ENCODE measurements around the gene BCL2L15. TPM values are rescaled to one million over a fixed set of nuclear protein-coding genes. Genes with fewer than 3 reads are reported as not detected.

The BCL2L15 gene
- total RNA-seq, 1 donor from 2014 or later, result not detected

GRCh38 chr1:113913312-113913668 is 25.9 kb upstream of the BCL2L15 start:
- ATAC-seq (ENCODE audit: poor library complexity), result peak; percentile 61
- intact Hi-C loops (cut with DNase I), result no loop called here
- no peak for DNase-seq

DNA sequence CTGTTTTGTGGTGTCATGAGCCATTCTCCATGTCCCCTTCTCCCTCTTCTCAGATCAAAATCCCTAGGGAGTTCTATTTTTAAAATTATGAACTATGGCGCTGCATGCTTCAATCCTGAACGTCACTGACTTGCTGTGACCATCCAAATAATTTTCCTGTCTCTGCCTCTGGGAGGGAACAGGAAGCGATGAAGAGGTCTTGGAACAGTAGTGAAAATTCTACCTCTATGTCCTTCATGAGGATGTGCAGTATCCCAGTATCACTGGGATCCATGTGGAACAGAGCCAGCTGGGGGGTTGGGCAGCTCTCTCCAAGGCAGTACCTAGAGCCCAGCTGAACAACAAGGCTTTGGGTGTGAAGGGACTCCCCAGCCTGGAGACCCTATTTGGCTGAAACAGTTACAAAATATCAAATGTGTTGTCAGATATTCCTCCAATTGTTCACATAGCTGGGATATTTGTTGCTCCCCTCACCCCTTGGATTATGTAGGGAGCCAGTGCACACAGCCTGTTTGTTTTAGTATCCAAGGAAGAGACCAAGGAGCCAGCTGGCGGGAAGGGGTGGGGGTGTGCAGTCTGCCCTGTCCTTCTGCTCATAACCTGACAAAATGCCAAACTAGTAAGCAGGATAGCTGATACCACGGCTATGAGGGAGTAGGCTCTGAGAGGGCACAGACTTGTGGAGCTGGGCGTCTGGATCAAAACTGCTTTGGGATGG is 25.4 kb upstream of the BCL2L15 start:
- DNase-seq, result peak; percentile 58
- intact Hi-C loops (cut with DNase I), result no loop called here
- peak; percentile 93 for ATAC-seq (ENCODE audit: poor library complexity)

DNA sequence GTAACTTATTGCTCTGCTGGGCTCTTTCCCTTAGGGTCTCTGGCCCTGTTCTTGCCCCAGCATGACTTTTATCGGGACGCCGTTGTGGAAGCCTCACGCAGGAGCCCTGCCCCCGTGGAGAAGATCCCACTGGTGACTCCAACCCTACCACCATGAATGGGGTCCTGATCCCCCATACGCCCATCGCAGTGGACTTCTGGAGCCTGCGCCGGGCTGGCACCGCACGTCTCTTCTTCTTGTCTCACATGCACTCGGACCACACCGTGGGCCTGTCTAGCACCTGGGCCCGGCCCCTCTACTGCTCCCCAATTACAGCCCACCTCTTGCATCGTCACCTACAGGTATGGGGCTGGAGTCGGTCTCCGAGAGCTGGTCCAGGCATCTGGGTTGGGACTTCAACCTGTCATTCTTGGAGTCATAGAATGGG is 18.1 kb upstream of the BCL2L15 start:
- ATAC-seq (ENCODE audit: poor library complexity) (no peak), DNase-seq (no peak)
- intact Hi-C loops (cut with DNase I), result loop anchor here (10.0 kb wide), 1 partner anchor 71 kb away; no protein-coding TSS in a partner anchor

- peak; percentile 98 for ATAC-seq (ENCODE audit: poor library complexity)
- intact Hi-C loops (cut with DNase I), result loop anchor here (10.0 kb wide), 1 partner anchor 70 kb away; no protein-coding TSS in a partner anchor
- DNase-seq, result peak; percentile 100
Observed at GRCh38 chr1:113904674-113905434, 17.5 kb upstream of the BCL2L15 start, which contains the start of the genes AP4B1 and DCLRE1B. Gene AP4B1, minus strand, starts transcription at chr1:113904799. Its CDS starts 82 bp downstream, at chr1:113904717. Gene DCLRE1B, plus strand, starts transcription at chr1:113905326. Its CDS starts 261 bp downstream, at chr1:113905587.

DNA sequence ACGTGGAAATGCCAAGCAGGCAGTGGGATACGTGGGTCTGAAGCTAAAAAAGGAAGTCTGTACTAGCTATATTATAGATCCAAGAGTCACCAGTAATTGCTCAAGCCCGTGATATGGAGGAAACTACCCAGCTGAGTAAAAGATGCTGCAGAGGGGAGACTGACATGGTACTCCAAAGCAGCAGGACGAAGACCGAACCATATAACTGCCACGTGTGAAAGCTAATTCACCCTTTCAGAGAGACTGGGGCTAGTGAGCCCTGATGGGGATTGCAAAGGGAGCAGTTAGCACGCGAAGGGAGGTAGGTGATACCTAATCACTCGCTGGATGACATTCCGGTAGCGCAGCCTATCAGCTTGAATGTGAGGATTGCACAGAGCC is 16.9 kb upstream of the BCL2L15 start:
- ATAC-seq (ENCODE audit: poor library complexity) (peak; percentile 32), DNase-seq (no peak)
- intact Hi-C loops (cut with DNase I), result loop anchor here (10.0 kb wide), 1 partner anchor 69 kb away; no protein-coding TSS in a partner anchor

DNA sequence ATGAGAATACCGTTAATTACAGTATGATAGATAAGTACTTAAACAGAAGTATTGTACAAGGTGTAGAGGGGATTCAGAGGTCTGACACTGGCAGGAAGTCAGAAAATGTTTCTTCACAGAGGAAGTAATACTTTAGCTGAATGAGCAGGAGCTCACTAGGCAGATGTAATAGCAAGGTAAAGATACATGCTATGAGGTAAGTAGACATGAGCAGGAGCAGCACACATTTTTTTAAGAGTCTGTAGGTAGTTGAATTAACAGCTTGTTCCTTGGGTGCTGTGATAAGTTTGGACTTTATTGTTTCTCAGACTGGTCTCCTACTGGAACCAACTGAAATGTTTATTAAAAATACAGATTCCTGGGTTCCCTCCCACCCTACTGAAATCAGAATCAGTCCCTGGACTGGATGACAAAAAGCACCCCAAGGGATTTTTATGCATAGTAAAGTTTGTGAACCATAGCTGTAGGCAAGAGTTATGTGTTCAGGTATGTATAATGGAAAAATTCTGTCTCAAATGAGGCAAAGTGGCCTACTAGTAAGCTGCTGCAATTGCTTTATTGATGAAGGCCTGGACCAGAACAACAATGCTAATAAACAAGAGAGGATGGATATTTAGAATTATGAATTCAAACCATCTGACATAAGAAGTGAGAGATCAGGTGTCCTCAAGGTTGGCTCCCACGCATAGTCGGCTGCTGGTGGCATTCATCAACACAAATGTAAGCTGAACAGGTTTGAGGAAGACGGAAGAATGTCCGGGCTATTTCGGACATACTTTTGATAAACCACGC is 16.3 kb upstream of the BCL2L15 start:
- intact Hi-C loops (cut with DNase I), result loop anchor here (10.0 kb wide), 1 partner anchor 69 kb away; no protein-coding TSS in a partner anchor
- ATAC-seq (ENCODE audit: poor library complexity), result no peak
- DNase-seq, result no peak

DNA sequence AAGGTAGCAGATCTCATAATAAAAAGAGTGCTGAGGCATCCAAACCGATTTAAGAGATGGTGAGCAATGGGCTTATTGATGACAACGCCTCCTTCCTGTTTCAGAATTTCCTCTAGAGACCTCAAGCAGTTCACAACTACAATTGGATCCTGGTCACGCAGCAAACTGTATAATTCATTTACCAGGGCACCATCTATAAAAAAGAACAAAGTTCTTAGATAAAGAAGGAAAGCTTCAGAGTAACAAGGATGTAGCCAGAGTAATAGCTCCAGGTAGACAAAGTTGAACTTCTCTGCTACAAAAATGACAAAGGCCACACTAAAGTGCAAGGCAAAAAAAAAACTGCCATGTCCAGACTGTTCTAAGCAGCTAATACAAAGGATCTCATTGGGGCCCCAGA is 13.8 kb upstream of the BCL2L15 start:
- DNase-seq (no peak), ATAC-seq (ENCODE audit: poor library complexity) (no peak)
- intact Hi-C loops (cut with DNase I), result loop anchor here (10.0 kb wide), 1 partner anchor 66 kb away; no protein-coding TSS in a partner anchor

GRCh38 chr1:113899111-113899510 is 11.7 kb upstream of the BCL2L15 start:
- ATAC-seq (ENCODE audit: poor library complexity), result no peak
- intact Hi-C loops (cut with DNase I), result no loop called here

GRCh38 chr1:113898241-113898814 is 10.9 kb upstream of the BCL2L15 start:
- ATAC-seq (ENCODE audit: poor library complexity) (no peak), DNase-seq (no peak)
- intact Hi-C loops (cut with DNase I), result no loop called here

More at GRCh38 chr1:113899111-113899510, 11.7 kb upstream of the BCL2L15 start:
- DNase-seq, result no peak

DNA sequence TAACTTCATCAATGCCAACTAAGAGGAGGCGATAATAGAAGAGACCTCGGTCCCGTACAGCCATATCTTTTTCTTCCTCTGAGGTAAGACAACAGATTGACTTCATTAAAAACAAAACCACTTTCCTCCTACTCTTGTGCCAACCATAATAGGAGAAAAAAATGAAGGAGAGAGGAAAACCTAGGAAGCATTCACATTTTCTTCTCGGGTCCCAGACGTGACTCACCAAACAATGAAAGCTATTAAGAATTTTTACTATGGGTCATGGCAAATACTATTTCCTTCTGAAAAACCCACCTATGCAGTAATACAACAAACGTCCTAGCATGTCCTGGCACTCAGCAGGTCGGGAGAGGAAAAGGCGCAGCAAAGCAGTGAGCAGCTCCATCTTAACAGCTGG is 8.6 kb upstream of the BCL2L15 start:
- ATAC-seq (ENCODE audit: poor library complexity) (no peak), DNase-seq (no peak)
- intact Hi-C loops (cut with DNase I), result no loop called here

GRCh38 chr1:113895098-113895497 is 7.7 kb upstream of the BCL2L15 start:
- DNase-seq, result no peak
- ATAC-seq (ENCODE audit: poor library complexity), result no peak
- intact Hi-C loops (cut with DNase I), result no loop called here

GRCh38 chr1:113893267-113893666 is 5.9 kb upstream of the BCL2L15 start:
- ATAC-seq (ENCODE audit: poor library complexity) (no peak), DNase-seq (no peak)
- intact Hi-C loops (cut with DNase I), result no loop called here

- intact Hi-C loops (cut with DNase I), result no loop called here
- DNase-seq (no peak), ATAC-seq (ENCODE audit: poor library complexity) (no peak)
Observed at GRCh38 chr1:113891631-113892220, 4.3 kb upstream of the BCL2L15 start.

DNA sequence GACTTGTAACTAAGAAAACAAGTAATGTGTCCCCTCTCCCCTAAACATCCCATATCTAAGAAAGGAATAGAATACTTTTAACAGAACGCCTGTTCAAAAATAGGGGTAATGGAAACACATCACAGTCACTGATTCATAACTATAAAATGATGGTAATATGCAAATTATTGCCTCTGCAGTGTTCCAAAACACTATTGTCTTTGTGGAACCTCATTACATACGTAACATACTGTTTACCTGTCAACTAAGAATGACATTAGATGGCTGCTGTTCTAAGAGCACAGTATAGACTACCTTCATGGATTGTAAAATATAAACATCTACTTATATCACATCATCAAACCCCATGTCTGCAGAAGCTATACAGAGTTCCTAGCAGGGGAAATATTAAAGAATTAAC is 3.4 kb upstream of the BCL2L15 start:
- DNase-seq (no peak), ATAC-seq (ENCODE audit: poor library complexity) (no peak)
- intact Hi-C loops (cut with DNase I), result no loop called here

GRCh38 chr1:113886417-113887401 is 672 bp downstream of the BCL2L15 start:
- DNase-seq, result no peak
- no peak for ATAC-seq (ENCODE audit: poor library complexity)

DNA sequence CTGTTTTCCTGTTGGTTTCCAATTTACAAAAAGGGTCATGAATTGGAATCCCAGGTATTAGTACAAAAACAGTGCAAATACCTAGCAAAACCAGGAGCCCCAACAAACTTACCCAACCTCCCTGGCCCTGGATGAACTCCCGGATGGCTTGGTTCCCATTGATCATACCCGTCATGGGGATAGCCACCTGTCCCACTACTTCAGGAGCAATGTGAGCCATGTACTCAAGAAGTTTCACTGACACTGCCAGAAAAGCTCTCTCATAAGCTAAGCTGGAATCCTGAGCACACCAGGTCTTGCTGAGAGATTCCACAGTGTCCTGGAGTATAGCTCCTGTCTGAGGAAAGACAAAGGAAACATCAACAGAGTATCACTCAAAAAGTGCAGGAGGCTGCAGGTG is 5.7 kb downstream of the BCL2L15 start:
- DNase-seq, result no peak
- intact Hi-C loops (cut with DNase I), result no loop called here
- ATAC-seq (ENCODE audit: poor library complexity), result no peak

More at GRCh38 chr1:113886417-113887401, 672 bp downstream of the BCL2L15 start:
- intact Hi-C loops (cut with DNase I), result no loop called here

DNA sequence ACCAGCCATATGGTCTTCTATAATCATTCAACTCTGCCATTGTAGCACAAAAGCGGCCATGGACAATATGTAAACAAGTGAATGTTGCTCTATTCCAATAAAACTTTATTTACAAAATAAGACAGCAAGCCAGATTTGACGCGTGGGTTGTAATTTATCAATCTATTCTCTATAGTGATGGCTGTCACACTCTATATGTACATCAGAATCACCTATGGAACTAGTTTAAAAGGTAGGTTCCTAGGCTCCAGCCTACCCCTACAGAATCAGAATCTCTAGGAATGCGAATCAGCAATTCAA is 7.7 kb downstream of the BCL2L15 start:
- ATAC-seq (ENCODE audit: poor library complexity) (no peak), DNase-seq (no peak)
- intact Hi-C loops (cut with DNase I), result no loop called here
